Liver (tissue), 9 donors: ENCODE results near the gene ACSS2. TPM values are rescaled to one million over a fixed set of nuclear protein-coding genes. Genes with fewer than 3 reads are reported as not detected.
"Not testable (repeated sequence)": the region's sequence is repeated elsewhere in the genome, so short reads cannot be mapped to it uniquely, and the experiment has no call there.

Experiments used
- DNase-seq: peaks from one replicate; pipeline ENCODE4 v3.0.0-alpha.2; 2017; ENCODE audit warnings: low spot score
- H3K27ac ChIP-seq, 2 donors: one replicate each; pipeline ENCODE4 v1.7.0; 2013; ENCODE audit warnings: inconsistent platforms in 2 of 2, low read length in 2 of 2, control low read depth in 1 of 2, low read depth in 1 of 2, mild to moderate bottlenecking in 1 of 2
- H3K27me3 ChIP-seq, 4 donors: one replicate each; pipeline versions ENCODE4 v1.6.1 to v1.7.0; 2013; ENCODE audit warnings: low read length in 3 of 4, inconsistent platforms in 1 of 4, mild to moderate bottlenecking in 1 of 4, moderate library complexity in 1 of 4; ENCODE audit not compliant: control insufficient read depth in 4 of 4, insufficient read depth in 4 of 4
- H3K36me3 ChIP-seq, 4 donors: one replicate each; pipeline versions ENCODE4 v1.6.1 to v1.7.0; 2013; ENCODE audit warnings: low read length in 3 of 4, mild to moderate bottlenecking in 3 of 4, low read depth in 1 of 4, moderate library complexity in 1 of 4; ENCODE audit not compliant: control insufficient read depth in 4 of 4, insufficient read depth in 3 of 4
- H3K4me1 ChIP-seq, 4 donors: one replicate each; pipeline versions ENCODE4 v1.6.1 to v1.7.0; 2013; ENCODE audit warnings: low read length in 3 of 4, mild to moderate bottlenecking in 3 of 4, moderate library complexity in 1 of 4; ENCODE audit not compliant: control insufficient read depth in 4 of 4, insufficient read depth in 4 of 4
- H3K4me3 ChIP-seq, 3 donors: one replicate each; pipeline versions ENCODE4 v1.6.1 to v1.7.0; 2013; ENCODE audit warnings: low read length in 3 of 3, control low read depth in 1 of 3, low read depth in 1 of 3, mild to moderate bottlenecking in 1 of 3
- H3K9ac ChIP-seq, 2 donors: one replicate each; pipeline ENCODE4 v1.7.0; 2013; ENCODE audit warnings: low read length in 2 of 2, mild to moderate bottlenecking in 2 of 2, moderate library complexity in 2 of 2, control low read depth in 1 of 2, low read depth in 1 of 2
- H3K9me3 ChIP-seq, 4 donors: one replicate each; pipeline versions ENCODE4 v1.6.1 to v1.7.0; 2013; ENCODE audit warnings: low read length in 3 of 4; ENCODE audit not compliant: control insufficient read depth in 4 of 4
- CTCF ChIP-seq: fragments of 150-350 bp; IDR thresholded peaks from 2 replicates; pipeline ENCODE4 v1.5.1; 2017; ENCODE audit warnings: improper control_type of control experiment, low read depth, low read length; ENCODE audit not compliant: missing input control
- EGR1 ChIP-seq, 2 donors: IDR thresholded peaks; 2 replicates each; pipeline ENCODE4 v1.6.1; 2016 to 2018; ENCODE audit warnings: antibody characterized with exemption in 2 of 2, low read depth in 2 of 2
- FOXA2 ChIP-seq: IDR thresholded peaks from 2 replicates; pipeline ENCODE4 v1.6.1; 2016; ENCODE audit warnings: antibody characterized with exemption
- GABPA ChIP-seq, 2 donors: IDR thresholded peaks in 1 of 2; conservative IDR thresholded peaks in 1 of 2; 2 replicates each; pipeline ENCODE4 v1.6.1; 2016; ENCODE audit warnings: antibody characterized with exemption in 2 of 2, mild to moderate bottlenecking in 1 of 2, moderate library complexity in 1 of 2
- HNF4A ChIP-seq, 2 donors: conservative IDR thresholded peaks; 2 replicates each; pipeline ENCODE4 v1.6.1; 2016; ENCODE audit warnings: antibody characterized with exemption in 2 of 2, mild to moderate bottlenecking in 2 of 2
- HNF4G ChIP-seq: IDR thresholded peaks from 2 replicates; pipeline ENCODE4 v1.6.1; 2016; ENCODE audit warnings: antibody characterized with exemption
- JUND ChIP-seq, 2 donors: IDR thresholded peaks; 2 replicates each; pipeline ENCODE4 v1.6.1; 2016; ENCODE audit warnings: antibody characterized with exemption in 2 of 2
- MAX ChIP-seq: IDR thresholded peaks from 2 replicates; pipeline ENCODE4 v1.6.1; 2016; ENCODE audit warnings: antibody characterized with exemption
- NR2F2 ChIP-seq: IDR thresholded peaks from 2 replicates; pipeline ENCODE4 v1.6.1; 2016; ENCODE audit warnings: antibody characterized with exemption
- RAD21 ChIP-seq, 2 donors: IDR thresholded peaks; 2 replicates each; pipeline ENCODE4 v1.6.1; 2016; ENCODE audit warnings: antibody characterized with exemption in 2 of 2, mild to moderate bottlenecking in 2 of 2
- REST ChIP-seq: IDR thresholded peaks from 2 replicates; pipeline ENCODE4 v1.6.1; 2016; ENCODE audit warnings: antibody characterized with exemption, mild to moderate bottlenecking
- RXRA ChIP-seq, 2 donors: IDR thresholded peaks; 2 replicates each; pipeline ENCODE4 v1.6.1; 2017 to 2018; ENCODE audit warnings: antibody characterized with exemption in 2 of 2, mild to moderate bottlenecking in 1 of 2
- SP1 ChIP-seq: IDR thresholded peaks from 2 replicates; pipeline ENCODE4 v1.6.1; 2018; ENCODE audit warnings: antibody characterized with exemption, mild to moderate bottlenecking
- YY1 ChIP-seq: IDR thresholded peaks from 2 replicates; pipeline ENCODE4 v1.6.1; 2016; ENCODE audit warnings: antibody characterized with exemption, mild to moderate bottlenecking
- WGBS: extraction: QIAGEN DNeasy Blood & Tissue Kit; methylation state at CpG from one replicate; pipeline ENCODE4 v1.1.7; 2013; 5-methylcytosine and 5-hydroxymethylcytosine counted together
- polyA plus RNA-seq, 2 donors: library from polyadenylated mRNA; stranded (reverse) in 1 of 2; unstranded in 1 of 2; fragments of 200-250 nt in 1 of 2; fragments of >200 nt in 1 of 2; fragmentation: Nextera tagmentation in 1 of 2; extraction: Ambion mirVana in 1 of 2; gene quantifications; one replicate each; pipeline versions ENCODE4 v1.2.1 to v1.2.3, GENCODE V29; 2013 to 2015
- total RNA-seq, 2 donors: library from RNA; depleted of rRNA; stranded (reverse); fragments of >200 nt; gene quantifications; one replicate each; pipeline ENCODE4 v1.2.3, GENCODE V29; 2014
- donor health status: healthy.
- donor health status: healthy.
- donor health status: healthy.
- donor health status: healthy.
- donor health status: healthy.

Gene ACSS2
- total and polyA plus RNA-seq, 4 donors, result 29.8 to 260 (median 80.0) TPM

GRCh38 chr20:34875642-34876405, 588 bp upstream of the ACSS2 start:
- H3K27ac ChIP-seq, result peak overlapping the region; percentile 87 to 96
- TF ChIP-seq FOXA2 (no peak), GABPA (IDR thresholded peaks at IDR 0.05 in 1 of 2, conservative IDR thresholded peaks at IDR 0.05 in 1 of 2) (peak in 1 of 2 donors; percentile 5), EGR1 (IDR thresholded peaks at IDR 0.05; ENCODE audit: low read depth in 2 of 2) (no peak), REST (no peak), JUND (IDR thresholded peaks at IDR 0.05) (peak in 1 of 2 donors; percentile 37), NR2F2 (peak; percentile 27), MAX (no peak), CTCF (no peak), HNF4A (conservative IDR thresholded peaks at IDR 0.05) (peak; percentile 54 to 59), RAD21 (IDR thresholded peaks at IDR 0.05) (peak in 1 of 2 donors; percentile 2), RXRA (IDR thresholded peaks at IDR 0.05) (peak; percentile 59 to 84), SP1 (peak; percentile 87), YY1 (peak; percentile 50)
- WGBS, result 3% methylated on average over 20 of the region's 20 CpGs
- peak overlapping the region; percentile 8 to 51 (median 25) for H3K4me3 ChIP-seq
- DNase-seq, result no peak
- no peaks in the 10 kb centered on the region for H3K27me3 ChIP-seq
- peak overlapping the region; percentile 1 to 56 for H3K9ac ChIP-seq
- no peaks in the 10 kb centered on the region for H3K9me3 ChIP-seq
- H3K4me1 ChIP-seq, result peaks cover 4 to 57% (median 41%) of the 10 kb centered on the region in 4 donors
- H3K36me3 ChIP-seq, result no peaks in the 10 kb centered on the region

- peaks cover 1 to 33% (median 14%) of the 10 kb centered on the region in 4 donors for H3K4me1 ChIP-seq
- H3K36me3 ChIP-seq, result peaks cover 0 to 17% (median 13%) of the 10 kb centered on the region in 4 donors
- no peak for TF ChIP-seq HNF4G
- TF ChIP-seq NR2F2, result no peak
- no peak for TF ChIP-seq REST
- H3K9ac ChIP-seq, result no peak overlapping the region
- H3K27ac ChIP-seq, result no peak overlapping the region
- H3K27me3 ChIP-seq, result no peaks in the 10 kb centered on the region
- no peaks in the 10 kb centered on the region for H3K9me3 ChIP-seq
- H3K4me3 ChIP-seq, result no peak overlapping the region
- no peak for DNase-seq
- 80% methylated on average over 6 of the region's 6 CpGs for WGBS
Observed at GRCh38 chr20:34880215-34880850, 3.9 kb downstream of the ACSS2 start.

- H3K4me1 ChIP-seq, result peaks cover 1 to 32% (median 16%) of the 10 kb centered on the region in 4 donors
- DNase-seq, result not testable (repeated sequence)
- 84% methylated on average over 7 of the region's 7 CpGs for WGBS
Observed at GRCh38 chr20:34880971-34881370, 4.6 kb downstream of the ACSS2 start.

More at GRCh38 chr20:34880971-34881370, 4.6 kb downstream of the ACSS2 start:
- H3K36me3 ChIP-seq, result peaks cover 2 to 17% (median 15%) of the 10 kb centered on the region in 4 donors
- H3K27me3 ChIP-seq, H3K27ac ChIP-seq, H3K4me3 ChIP-seq, H3K9ac ChIP-seq, H3K9me3 ChIP-seq: not testable (repeated sequence)
